Neuronal stem cell (in vitro differentiated cells): ENCODE measurements around the gene CA11.

Source experiments
- DNase-seq: peaks from one replicate; pipeline ENCODE4 v3.0.0-alpha.2; 2013; ENCODE audit warnings: low spot score
- H2AFZ ChIP-seq: one replicate; pipeline ENCODE4 v1.6.1; 2013; ENCODE audit warnings: mild to moderate bottlenecking, low read length, inconsistent platforms
- H2AK5ac ChIP-seq: 2 replicates; pipeline ENCODE4 v1.6.1; 2013; ENCODE audit warnings: low read depth, mild to moderate bottlenecking, inconsistent platforms, low read length, moderate library complexity, mixed read lengths
- H2BK120ac ChIP-seq: 2 replicates; pipeline ENCODE4 v1.6.1; 2013; ENCODE audit warnings: low read depth, mild to moderate bottlenecking, inconsistent platforms, low read length, moderate library complexity, mixed read lengths
- H2BK12ac ChIP-seq: one replicate; pipeline ENCODE4 v1.6.1; 2013; ENCODE audit warnings: low read length, inconsistent platforms
- H2BK15ac ChIP-seq: 2 replicates; pipeline ENCODE4 v1.6.1; 2013; ENCODE audit warnings: mild to moderate bottlenecking, low read length, inconsistent platforms, mixed read lengths
- H2BK5ac ChIP-seq: one replicate; pipeline ENCODE4 v1.6.1; 2013; ENCODE audit warnings: inconsistent platforms, mild to moderate bottlenecking, low read length, moderate library complexity
- H3K14ac ChIP-seq: one replicate; pipeline ENCODE4 v1.6.1; 2013; ENCODE audit warnings: low read length, inconsistent platforms
- H3K18ac ChIP-seq: 2 replicates; pipeline ENCODE4 v1.6.1; 2013; ENCODE audit warnings: low read length, inconsistent platforms
- H3K23ac ChIP-seq: 2 replicates; pipeline ENCODE4 v1.6.1; 2013; ENCODE audit warnings: low read depth, mild to moderate bottlenecking, mixed read lengths, low read length, inconsistent platforms; ENCODE audit not compliant: poor library complexity
- H3K27ac ChIP-seq: replicated peaks from 3 replicates; pipeline ENCODE4 v1.5.1; 2013; ENCODE audit warnings: low read length, inconsistent platforms
- H3K27me3 ChIP-seq, 3 experiments: 2 replicates each; pipeline ENCODE4 v1.6.1; 2013; ENCODE audit warnings: low read length in 3 of 3, mild to moderate bottlenecking in 2 of 3, inconsistent platforms in 1 of 3, low read depth in 1 of 3, mixed read lengths in 1 of 3, moderate library complexity in 1 of 3; ENCODE audit not compliant: control insufficient read depth in 3 of 3, insufficient read depth in 3 of 3
- H3K36me3 ChIP-seq, 2 donors: replicated peaks in 1 of 2; 2 replicates each; pipeline ENCODE4 v1.6.1; 2013; ENCODE audit warnings: low read length in 2 of 2; ENCODE audit not compliant: control insufficient read depth in 2 of 2, insufficient read depth in 2 of 2
- H3K4ac ChIP-seq: 2 replicates; pipeline ENCODE4 v1.6.1; 2013; ENCODE audit warnings: inconsistent platforms, mild to moderate bottlenecking, low read length, moderate library complexity
- H3K4me1 ChIP-seq, 2 donors: 1 replicate in 1 of 2; 2 replicates in 1 of 2; pipeline ENCODE4 v1.6.1; 2013; ENCODE audit warnings: low read length in 2 of 2, low read depth in 1 of 2; ENCODE audit not compliant: control insufficient read depth in 2 of 2, insufficient read depth in 1 of 2
- H3K4me2 ChIP-seq: one replicate; pipeline ENCODE4 v1.6.1; 2013; ENCODE audit warnings: mild to moderate bottlenecking, low read length, inconsistent platforms; ENCODE audit not compliant: insufficient read depth, poor library complexity, severe bottlenecking
- H3K4me3 ChIP-seq, 2 donors: 2 replicates each; pipeline ENCODE4 v1.5.1; 2013; ENCODE audit warnings: low read length in 2 of 2, mild to moderate bottlenecking in 2 of 2, inconsistent platforms in 1 of 2, moderate library complexity in 1 of 2
- H3K79me1 ChIP-seq: one replicate; pipeline ENCODE4 v1.6.1; 2013; ENCODE audit warnings: low read depth, mild to moderate bottlenecking, inconsistent platforms, low read length, moderate library complexity
- H3K9ac ChIP-seq: one replicate; pipeline ENCODE4 v1.6.1; 2013; ENCODE audit warnings: mild to moderate bottlenecking, low read depth, low read length, inconsistent platforms; ENCODE audit not compliant: poor library complexity
- H3K9me3 ChIP-seq, 2 donors: replicated peaks in 1 of 2; 2 replicates each; pipeline versions ENCODE3 to v1.6.1; 2013; ENCODE audit warnings: low read length in 2 of 2, mild to moderate bottlenecking in 2 of 2, inconsistent platforms in 1 of 2, low read depth in 1 of 2, mixed read lengths in 1 of 2, moderate library complexity in 1 of 2; ENCODE audit not compliant: control insufficient read depth in 2 of 2, insufficient read depth in 1 of 2
- H4K8ac ChIP-seq: one replicate; pipeline ENCODE4 v1.6.1; 2013; ENCODE audit warnings: low read depth, mild to moderate bottlenecking, inconsistent platforms, low read length, moderate library complexity
- H4K91ac ChIP-seq: one replicate; pipeline ENCODE4 v1.6.1; 2013; ENCODE audit warnings: low read length, low read depth, mild to moderate bottlenecking, inconsistent platforms; ENCODE audit not compliant: poor library complexity
- WGBS, 2 donors: extraction: QIAGEN DNeasy Blood & Tissue Kit; methylation state at CpG; one replicate each; pipeline ENCODE4 v1.1.7; 2013; ENCODE audit warnings: missing lambda C conversion rate in 2 of 2, mixed read lengths in 1 of 2; ENCODE audit not compliant: insufficient read length in 2 of 2, insufficient replicate concordance in 1 of 2; ENCODE audit errors: extremely low coverage in 2 of 2; 5-methylcytosine and 5-hydroxymethylcytosine counted together

The CA11 gene

DNA sequence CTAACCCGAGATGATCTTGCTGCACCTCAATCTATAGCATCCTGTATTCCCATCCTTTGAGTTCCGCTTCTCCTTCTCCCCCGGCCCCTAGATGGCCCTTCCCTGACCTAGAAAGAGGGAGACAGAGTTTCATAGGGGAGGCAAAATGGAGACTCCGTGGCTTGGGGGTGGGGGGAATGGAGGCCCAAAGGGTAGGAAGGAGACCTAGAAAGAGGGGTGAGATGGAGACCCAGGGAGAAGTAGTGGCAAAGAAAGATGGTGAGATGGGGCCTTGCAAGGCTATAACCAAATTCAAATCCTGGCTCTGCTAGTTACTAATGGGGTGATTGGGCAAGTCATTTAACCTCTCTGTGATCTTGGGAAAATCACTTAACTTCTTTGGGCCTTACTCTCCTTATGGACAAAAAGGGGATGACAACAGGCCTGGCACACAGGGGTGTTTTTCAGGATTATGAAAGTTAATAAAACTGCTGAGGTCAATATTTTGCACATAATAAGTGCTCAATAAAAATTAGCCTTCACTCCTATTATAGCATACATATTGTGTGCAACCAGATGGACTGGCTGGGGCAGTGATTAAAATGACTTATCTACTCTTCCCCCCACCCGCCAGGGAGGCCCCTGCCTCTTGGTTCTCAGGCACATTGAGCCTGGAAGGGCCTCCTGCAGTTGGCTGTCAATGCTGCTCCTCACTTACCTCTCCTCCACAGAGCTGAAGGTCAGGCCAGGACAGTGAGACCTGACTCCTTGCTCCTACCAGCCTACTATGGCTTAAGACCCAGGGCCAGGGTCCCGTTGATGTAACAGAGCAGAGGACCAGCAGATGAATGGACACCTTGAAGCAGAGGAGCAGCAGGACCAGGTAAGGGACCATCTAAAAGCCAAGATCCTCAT, 26.0 kb downstream of the CA11 start:
- H3K4ac ChIP-seq, result no peak overlapping the region
- no peaks in the 10 kb centered on the region for H3K27me3 ChIP-seq
- no peak overlapping the region for H4K8ac ChIP-seq
- peak overlapping the region; percentile 46 for H2BK15ac ChIP-seq
- H2BK120ac ChIP-seq, result no peak overlapping the region
- H3K9me3 ChIP-seq, result no peaks in the 10 kb centered on the region
- H3K27ac ChIP-seq, result peak overlapping the region; percentile 31
- H4K91ac ChIP-seq, result no peak overlapping the region
- H2AK5ac ChIP-seq, result peak overlapping the region; percentile 76
- peaks cover 14% of the 10 kb centered on the region for H3K79me1 ChIP-seq
- no CpG with 5 or more reads among the region's 6 CpGs for WGBS, 2 donors
- no peak overlapping the region for H2BK12ac ChIP-seq
- peak overlapping the region; percentile 81 for H3K18ac ChIP-seq
- peak overlapping the region; percentile 75 to 80 for H3K4me3 ChIP-seq
- peak overlapping the region; percentile 84 for H2AFZ ChIP-seq
- peak overlapping the region; percentile 50 for H3K4me2 ChIP-seq
- peak overlapping the region; percentile 15 for H2BK5ac ChIP-seq
- peak overlapping the region; percentile 17 for H3K9ac ChIP-seq
- H3K14ac ChIP-seq, result peak overlapping the region; percentile 9
- H3K4me1 ChIP-seq, result peaks cover 15 to 19% of the 10 kb centered on the region in 2 donors
- H3K23ac ChIP-seq, result no peak overlapping the region
- DNase-seq, result no peak
- peaks cover 27 to 35% of the 10 kb centered on the region in 2 donors for H3K36me3 ChIP-seq

DNA sequence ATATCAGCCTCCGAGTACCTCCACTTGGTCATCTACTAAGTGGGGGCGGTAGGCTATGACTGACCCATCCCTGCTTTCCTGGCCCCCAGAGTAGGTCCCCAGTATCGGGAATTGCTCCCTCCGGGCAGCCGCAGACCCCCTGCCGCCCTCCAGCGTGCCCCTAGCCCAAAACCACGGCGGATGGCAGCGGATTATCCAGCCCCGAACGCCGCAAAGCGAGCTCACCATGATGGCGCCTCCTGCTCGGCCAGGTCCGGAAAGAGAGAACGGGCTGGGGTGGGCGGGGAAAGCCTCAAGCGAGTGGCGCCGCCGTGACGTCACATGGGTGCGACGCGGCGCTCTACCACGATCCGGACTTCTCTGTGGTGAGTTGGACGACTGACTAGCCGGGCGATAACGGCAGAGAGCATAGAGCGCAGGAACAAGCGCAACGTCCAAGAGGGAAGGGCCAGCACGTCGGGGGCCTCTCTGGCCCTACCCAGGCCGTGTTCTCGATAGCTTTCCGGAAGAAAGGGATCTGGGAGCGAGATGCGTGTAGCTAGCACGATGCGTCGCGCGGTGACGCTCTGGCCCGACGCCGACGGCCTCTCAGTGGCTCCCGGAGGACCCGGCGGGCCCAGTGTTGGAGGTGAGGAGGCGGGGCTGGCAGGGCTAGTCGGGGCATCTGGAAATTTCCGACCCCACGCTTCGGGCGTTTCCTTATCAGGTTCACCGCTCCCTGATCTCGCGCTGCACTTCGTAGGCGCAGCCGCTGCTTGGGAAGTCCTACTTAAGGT, 26.9 kb downstream of the CA11 start, which contains the start of the genes RPL18 and SPHK2:
Gene RPL18, minus strand, starts transcription at position 263 of the 776 bp plus-strand sequence. Its CDS starts 35 bp downstream, at position 228.
Gene SPHK2, plus strand, starts transcription at position 591 of the 776 bp plus-strand sequence. CDS start 1,009 bp downstream, outside the sequence.
- peak within 1 kb of the TSS; percentile 73 for H3K27ac ChIP-seq
- H3K18ac ChIP-seq, result peak within 1 kb of the TSS; percentile 86
- WGBS, 2 donors, result no CpG with 5 or more reads among the region's 69 CpGs
- H4K91ac ChIP-seq, result no peak within 1 kb of the TSS
- peaks cover 27 to 37% of the 10 kb centered on the region in 2 donors for H3K36me3 ChIP-seq
- peak within 1 kb of the TSS; percentile 83 for H3K9ac ChIP-seq
- H2BK12ac ChIP-seq, result no peak within 1 kb of the TSS
- no peaks in the 10 kb centered on the region for H3K9me3 ChIP-seq
- H3K4me2 ChIP-seq, result peak within 1 kb of the TSS; percentile 83
- no peaks in the 10 kb centered on the region for H3K27me3 ChIP-seq
- peak within 1 kb of the TSS; percentile 76 for H2AK5ac ChIP-seq
- peak within 1 kb of the TSS; percentile 19 for H4K8ac ChIP-seq
- peak within 1 kb of the TSS; percentile 84 for H2AFZ ChIP-seq
- H3K14ac ChIP-seq, result peak within 1 kb of the TSS; percentile 9
- H3K4me1 ChIP-seq, result peaks cover 17 to 22% of the 10 kb centered on the region in 2 donors
- H2BK5ac ChIP-seq, result peak within 1 kb of the TSS; percentile 88
- DNase-seq, result peak; percentile 99
- H3K4ac ChIP-seq, result peak within 1 kb of the TSS; percentile 40
- no peak within 1 kb of the TSS for H2BK120ac ChIP-seq
- peak within 1 kb of the TSS; percentile 97 for H3K23ac ChIP-seq
- H3K79me1 ChIP-seq, result peaks cover 12% of the 10 kb centered on the region
- peak within 1 kb of the TSS; percentile 80 to 98 for H3K4me3 ChIP-seq
- peak within 1 kb of the TSS; percentile 46 for H2BK15ac ChIP-seq

DNA sequence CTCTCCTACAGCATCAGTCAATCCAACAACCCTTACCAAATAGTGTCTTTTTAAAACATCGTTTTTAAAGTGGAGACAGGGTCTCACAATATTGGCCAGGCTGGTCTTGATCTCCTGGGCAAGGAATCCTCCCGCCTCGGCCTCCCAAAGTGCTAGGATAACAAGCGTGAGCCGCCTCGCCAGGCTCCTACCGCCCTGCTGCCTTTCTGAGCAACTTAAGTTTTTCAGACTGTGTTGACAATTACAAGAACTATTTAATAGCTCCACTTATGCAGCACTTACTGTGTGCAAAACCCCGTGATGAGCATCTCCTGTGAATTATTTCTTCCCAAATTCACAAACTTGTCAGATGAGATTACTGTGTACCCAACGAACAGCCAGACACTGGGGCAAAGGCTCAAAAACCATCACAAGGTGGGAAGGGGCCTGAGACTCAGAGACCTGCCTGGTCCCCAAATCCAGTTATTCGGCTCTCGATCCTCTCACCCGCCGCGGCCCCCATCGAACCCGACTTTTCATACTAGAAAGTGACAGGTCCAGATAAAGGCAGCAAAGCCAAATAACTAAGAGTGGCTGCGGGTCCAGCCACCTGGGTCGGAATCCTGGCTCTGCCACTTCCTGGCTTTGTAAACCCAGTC, 27.6 kb downstream of the CA11 start:
- no peak overlapping the region for H2BK15ac ChIP-seq
- H2BK120ac ChIP-seq, result no peak overlapping the region
- peaks cover 13 to 28% of the 10 kb centered on the region in 2 donors for H3K4me1 ChIP-seq
- H4K8ac ChIP-seq, result peak overlapping the region; percentile 19
- H3K9ac ChIP-seq, result peak overlapping the region; percentile 83
- peak overlapping the region; percentile 40 for H3K4ac ChIP-seq
- no CpG with 5 or more reads among the region's 18 CpGs for WGBS, 2 donors
- H3K23ac ChIP-seq, result no peak overlapping the region
- no peak overlapping the region for H4K91ac ChIP-seq
- peaks cover 27 to 37% of the 10 kb centered on the region in 2 donors for H3K36me3 ChIP-seq
- no peak overlapping the region for H2AK5ac ChIP-seq
- peak overlapping the region; percentile 71 for H2AFZ ChIP-seq
- H3K27me3 ChIP-seq, result no peaks in the 10 kb centered on the region
- H3K27ac ChIP-seq, result peak overlapping the region; percentile 73
- H3K18ac ChIP-seq, result peak overlapping the region; percentile 86
- H3K4me2 ChIP-seq, result peak overlapping the region; percentile 83
- peak overlapping the region; percentile 80 to 98 for H3K4me3 ChIP-seq
- H3K9me3 ChIP-seq, result no peaks in the 10 kb centered on the region
- no peak overlapping the region for H2BK12ac ChIP-seq
- H2BK5ac ChIP-seq, result peak overlapping the region; percentile 88
- peaks cover 12% of the 10 kb centered on the region for H3K79me1 ChIP-seq
- no peak for DNase-seq
- H3K14ac ChIP-seq, result no peak overlapping the region
